ENCODE measurements around the gene COPG2.

Gene COPG2

GRCh38 chr7:130500463-130500862 is 168.1 kb downstream of the COPG2 start:
- no peak for DNase-seq (ENCODE audit: low spot score)

- no peak for DNase-seq (ENCODE audit: low spot score)
These were observed 174.1 kb downstream of the COPG2 start for GRCh38 chr7:130494431-130494858.

- no peak for DNase-seq (ENCODE audit: low spot score)
These were observed 175.2 kb downstream of the COPG2 start for GRCh38 chr7:130493275-130493873.

GRCh38 chr7:130492523-130493274 is 175.8 kb downstream of the COPG2 start:
- DNase-seq (ENCODE audit: low spot score), result no peak

- peak; percentile 68 for DNase-seq (ENCODE audit: low spot score)
These were observed 176.6 kb downstream of the COPG2 start, which contains the start of gene MEST for GRCh38 chr7:130491841-130492522. TSS of gene MEST (plus strand) at chr7:130492085. CDS start at chr7:130492314, 229 bp downstream.

GRCh38 chr7:130490888-130491804 is 177.4 kb downstream of the COPG2 start:
- DNase-seq (ENCODE audit: low spot score), result peak; percentile 79

- peak; percentile 57 for DNase-seq (ENCODE audit: low spot score)
These were observed 178.2 kb downstream of the COPG2 start for GRCh38 chr7:130490311-130490791.

GRCh38 chr7:130489140-130489983 is 179.2 kb downstream of the COPG2 start:
- no peak for DNase-seq (ENCODE audit: low spot score)

GRCh38 chr7:130488392-130489139 is 180.0 kb downstream of the COPG2 start:
- DNase-seq (ENCODE audit: low spot score), result no peak

GRCh38 chr7:130486954-130487436 is 181.6 kb downstream of the COPG2 start:
- no peak for DNase-seq (ENCODE audit: low spot score)

- DNase-seq (ENCODE audit: low spot score), result peak; percentile 86
These were observed 182.2 kb downstream of the COPG2 start for GRCh38 chr7:130486114-130486953.

GRCh38 chr7:130485734-130486113 is 182.8 kb downstream of the COPG2 start:
- DNase-seq (ENCODE audit: low spot score), result no peak

- no peak for DNase-seq (ENCODE audit: low spot score)
These were observed 185.5 kb downstream of the COPG2 start for GRCh38 chr7:130483031-130483430.

- DNase-seq (ENCODE audit: low spot score), result no peak
These were observed 186.7 kb downstream of the COPG2 start for GRCh38 chr7:130481898-130482297.

- DNase-seq (ENCODE audit: low spot score), result no peak
These were observed 188.7 kb downstream of the COPG2 start for GRCh38 chr7:130479716-130480400.

- no peak for DNase-seq (ENCODE audit: low spot score)
These were observed 189.6 kb downstream of the COPG2 start for GRCh38 chr7:130478991-130479390.

- DNase-seq (ENCODE audit: low spot score), result no peak
These were observed 192.0 kb downstream of the COPG2 start for GRCh38 chr7:130476297-130477150.

Measured in ecto neural progenitor cell (in vitro differentiated cells).